ENCODE data around the gene CER1.

GRCh38 chr9:14746626-14747025 is 24.1 kb upstream of the CER1 start:
- TF ChIP-seq CTCF (IDR thresholded peaks at IDR 0.05 in 2 of 3, conservative IDR thresholded peaks at IDR 0.05 in 1 of 3; ENCODE audit: control insufficient read depth in 2 of 3, extremely low read depth in 1 of 3, insufficient read depth in 1 of 3, low read depth in 3 of 3, low read length in 3 of 3) (no peak), ASH2L (IDR thresholded peaks at IDR 0.05; ENCODE audit: borderline replicate concordance, low read depth) (no peak), NBN (IDR thresholded peaks at IDR 0.05) (no peak), HDGF (IDR thresholded peaks at IDR 0.05) (no peak), HCFC1 (IDR thresholded peaks at IDR 0.05; ENCODE audit: low read length) (no peak)

All from GM12878 (cell line).